Measurements from ENCODE around the gene FHOD3. TPM values are rescaled to one million over a fixed set of nuclear protein-coding genes. Genes with fewer than 3 reads are reported as not detected.

The FHOD3 gene
- total and polyA plus RNA-seq, 4 donors = 0.57 to 1.3 (median 1.2) TPM; not detected in 1

DNA sequence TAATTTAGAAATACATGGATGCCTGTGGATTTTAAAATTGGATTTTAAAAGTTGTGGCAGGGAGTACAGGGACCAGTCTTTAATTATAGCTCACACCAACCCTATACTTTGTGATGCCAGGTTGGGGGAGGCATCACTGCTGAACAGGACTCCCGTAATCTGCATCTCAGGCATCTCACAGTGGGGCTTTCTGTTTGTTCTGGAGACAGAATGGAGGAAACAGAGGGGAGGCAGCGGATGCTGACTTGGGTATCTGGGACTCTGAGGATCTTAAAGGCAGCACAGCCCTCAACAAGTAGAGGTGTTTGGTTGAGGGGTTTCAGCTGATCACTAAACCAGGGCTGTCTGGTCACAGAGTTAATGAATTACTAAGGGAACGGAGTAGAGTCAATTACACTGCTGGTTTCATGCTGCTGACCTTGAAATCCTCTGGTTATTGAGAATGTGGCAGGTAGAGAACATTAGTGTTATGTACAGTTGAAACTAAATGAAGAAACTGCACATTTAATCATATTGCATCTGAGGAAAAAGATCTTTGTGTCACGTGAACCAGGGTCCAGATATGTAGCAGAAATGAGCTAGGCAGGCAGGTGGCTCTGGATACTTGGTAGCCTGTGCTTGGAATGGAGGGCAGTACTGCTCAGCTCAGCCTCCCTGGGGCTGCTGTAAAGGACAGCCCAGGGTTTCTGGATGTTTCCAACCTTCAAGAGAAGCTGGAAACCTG lies 40.3 kb downstream of the FHOD3 start:
- H3K36me3 ChIP-seq (ENCODE audit: control insufficient read depth in 4 of 4, insufficient read depth in 3 of 4, low read depth in 1 of 4, low read length in 3 of 4) = no peaks in the 10 kb centered on the region
- WGBS = 59% methylated on average over 4 of the region's 4 CpGs

DNA sequence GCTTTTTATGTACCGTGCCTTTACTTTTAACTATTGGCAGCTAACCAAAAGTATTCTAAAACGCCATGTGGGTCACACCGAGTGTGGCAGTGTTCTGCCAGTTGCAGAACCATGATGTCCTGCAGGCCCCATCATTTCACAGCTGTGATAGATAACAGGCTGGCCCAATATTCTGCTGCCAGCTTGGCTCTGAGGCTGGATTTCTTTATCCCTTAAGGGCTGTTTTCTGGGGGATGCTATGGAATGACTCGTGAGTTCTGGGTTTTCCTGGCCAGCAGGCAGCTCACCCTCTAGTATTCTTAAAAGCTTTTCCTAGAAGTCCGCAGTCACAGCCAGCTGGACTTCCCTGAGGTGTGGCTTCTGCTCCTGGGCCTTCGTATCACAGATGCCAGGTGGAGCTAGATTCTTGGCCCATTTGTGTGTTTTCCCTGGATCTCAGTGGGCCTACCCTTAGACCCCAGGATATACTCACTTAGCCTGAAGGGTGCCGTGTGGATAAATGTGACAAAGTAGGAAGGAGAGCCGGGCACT lies 41.0 kb downstream of the FHOD3 start:
- no peak overlapping the region for H3K27ac ChIP-seq (ENCODE audit: low read depth in 1 of 2, low read length in 2 of 2)
- H3K27me3 ChIP-seq (ENCODE audit: control insufficient read depth in 4 of 4, insufficient read depth in 4 of 4, low read length in 3 of 4) = no peaks in the 10 kb centered on the region
- WGBS = 80% methylated on average over 8 of the region's 8 CpGs
- DNase-seq (ENCODE audit: low spot score) = no peak
- H3K4me3 ChIP-seq (ENCODE audit: low read depth in 1 of 3, low read length in 3 of 3) = no peak overlapping the region
- no peaks in the 10 kb centered on the region for H3K36me3 ChIP-seq (ENCODE audit: control insufficient read depth in 4 of 4, insufficient read depth in 3 of 4, low read depth in 1 of 4, low read length in 3 of 4)
- no peak overlapping the region for H3K9ac ChIP-seq (ENCODE audit: low read depth in 1 of 2, low read length in 2 of 2)
- no peaks in the 10 kb centered on the region for H3K9me3 ChIP-seq (ENCODE audit: control insufficient read depth in 4 of 4, low read length in 3 of 4)
- H3K4me1 ChIP-seq (ENCODE audit: control insufficient read depth in 4 of 4, insufficient read depth in 4 of 4, low read length in 3 of 4) = peaks cover 0 to 6% (median 0%) of the 10 kb centered on the region in 4 donors
- no peak for TF ChIP-seq YY1 (IDR thresholded peaks at IDR 0.05)
- TF ChIP-seq CTCF (IDR thresholded peaks at IDR 0.05; ENCODE audit: low read depth, low read length, missing input control) = no peak
- no peak for TF ChIP-seq SP1 (IDR thresholded peaks at IDR 0.05)
- TF ChIP-seq GABPA (IDR thresholded peaks at IDR 0.05 in 1 of 2, conservative IDR thresholded peaks at IDR 0.05 in 1 of 2) = no peak
- TF ChIP-seq, protein P1, sequence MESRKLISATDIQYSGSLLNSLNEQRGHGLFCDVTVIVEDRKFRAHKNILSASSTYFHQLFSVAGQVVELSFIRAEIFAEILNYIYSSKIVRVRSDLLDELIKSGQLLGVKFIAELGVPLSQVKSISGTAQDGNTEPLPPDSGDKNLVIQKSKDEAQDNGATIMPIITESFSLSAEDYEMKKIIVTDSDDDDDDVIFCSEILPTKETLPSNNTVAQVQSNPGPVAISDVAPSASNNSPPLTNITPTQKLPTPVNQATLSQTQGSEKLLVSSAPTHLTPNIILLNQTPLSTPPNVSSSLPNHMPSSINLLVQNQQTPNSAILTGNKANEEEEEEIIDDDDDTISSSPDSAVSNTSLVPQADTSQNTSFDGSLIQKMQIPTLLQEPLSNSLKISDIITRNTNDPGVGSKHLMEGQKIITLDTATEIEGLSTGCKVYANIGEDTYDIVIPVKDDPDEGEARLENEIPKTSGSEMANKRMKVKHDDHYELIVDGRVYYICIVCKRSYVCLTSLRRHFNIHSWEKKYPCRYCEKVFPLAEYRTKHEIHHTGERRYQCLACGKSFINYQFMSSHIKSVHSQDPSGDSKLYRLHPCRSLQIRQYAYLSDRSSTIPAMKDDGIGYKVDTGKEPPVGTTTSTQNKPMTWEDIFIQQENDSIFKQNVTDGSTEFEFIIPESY (IDR thresholded peaks at IDR 0.05) = no peak
- no peak for TF ChIP-seq RXRA (IDR thresholded peaks at IDR 0.05)
- no peak for TF ChIP-seq ATF3 (IDR thresholded peaks at IDR 0.05)
- TF ChIP-seq HNF4A (conservative IDR thresholded peaks at IDR 0.05) = no peak
- no peak for TF ChIP-seq HNF4G (IDR thresholded peaks at IDR 0.05)
- no peak for TF ChIP-seq TAF1 (conservative IDR thresholded peaks at IDR 0.05)
- no peak for TF ChIP-seq FOXA1 (IDR thresholded peaks at IDR 0.05)
- no peak for TF ChIP-seq EGR1 (IDR thresholded peaks at IDR 0.05; ENCODE audit: low read depth in 2 of 2)

More for the DNA sequence above, 40.3 kb downstream of the FHOD3 start:
- Histone ChIP-seq H3K4me1 (ENCODE audit: control insufficient read depth in 4 of 4, insufficient read depth in 4 of 4, low read length in 3 of 4) (peaks cover 0 to 6% (median 0%) of the 10 kb centered on the region in 4 donors), H3K27me3 (ENCODE audit: control insufficient read depth in 4 of 4, insufficient read depth in 4 of 4, low read length in 3 of 4) (no peaks in the 10 kb centered on the region), H3K4me3 (ENCODE audit: low read depth in 1 of 3, low read length in 3 of 3) (no peak overlapping the region), H3K27ac (ENCODE audit: low read depth in 1 of 2, low read length in 2 of 2) (no peak overlapping the region), H3K9me3 (ENCODE audit: control insufficient read depth in 4 of 4, low read length in 3 of 4) (no peaks in the 10 kb centered on the region), H3K9ac (ENCODE audit: low read depth in 1 of 2, low read length in 2 of 2) (no peak overlapping the region)
- DNase-seq (ENCODE audit: low spot score) = no peak
- TF ChIP-seq HNF4A (conservative IDR thresholded peaks at IDR 0.05) = no peak
- TF ChIP-seq FOXA1 (IDR thresholded peaks at IDR 0.05) = no peak
- TF ChIP-seq, protein P2, sequence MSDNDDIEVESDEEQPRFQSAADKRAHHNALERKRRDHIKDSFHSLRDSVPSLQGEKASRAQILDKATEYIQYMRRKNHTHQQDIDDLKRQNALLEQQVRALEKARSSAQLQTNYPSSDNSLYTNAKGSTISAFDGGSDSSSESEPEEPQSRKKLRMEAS (IDR thresholded peaks at IDR 0.05) = no peak
- no peak for TF ChIP-seq RXRA (IDR thresholded peaks at IDR 0.05)
- TF ChIP-seq CTCF (IDR thresholded peaks at IDR 0.05; ENCODE audit: low read depth, low read length, missing input control) = no peak
- no peak for TF ChIP-seq FOXA2 (IDR thresholded peaks at IDR 0.05)
- no peak for TF ChIP-seq JUND (IDR thresholded peaks at IDR 0.05)
- TF ChIP-seq, protein P3, sequence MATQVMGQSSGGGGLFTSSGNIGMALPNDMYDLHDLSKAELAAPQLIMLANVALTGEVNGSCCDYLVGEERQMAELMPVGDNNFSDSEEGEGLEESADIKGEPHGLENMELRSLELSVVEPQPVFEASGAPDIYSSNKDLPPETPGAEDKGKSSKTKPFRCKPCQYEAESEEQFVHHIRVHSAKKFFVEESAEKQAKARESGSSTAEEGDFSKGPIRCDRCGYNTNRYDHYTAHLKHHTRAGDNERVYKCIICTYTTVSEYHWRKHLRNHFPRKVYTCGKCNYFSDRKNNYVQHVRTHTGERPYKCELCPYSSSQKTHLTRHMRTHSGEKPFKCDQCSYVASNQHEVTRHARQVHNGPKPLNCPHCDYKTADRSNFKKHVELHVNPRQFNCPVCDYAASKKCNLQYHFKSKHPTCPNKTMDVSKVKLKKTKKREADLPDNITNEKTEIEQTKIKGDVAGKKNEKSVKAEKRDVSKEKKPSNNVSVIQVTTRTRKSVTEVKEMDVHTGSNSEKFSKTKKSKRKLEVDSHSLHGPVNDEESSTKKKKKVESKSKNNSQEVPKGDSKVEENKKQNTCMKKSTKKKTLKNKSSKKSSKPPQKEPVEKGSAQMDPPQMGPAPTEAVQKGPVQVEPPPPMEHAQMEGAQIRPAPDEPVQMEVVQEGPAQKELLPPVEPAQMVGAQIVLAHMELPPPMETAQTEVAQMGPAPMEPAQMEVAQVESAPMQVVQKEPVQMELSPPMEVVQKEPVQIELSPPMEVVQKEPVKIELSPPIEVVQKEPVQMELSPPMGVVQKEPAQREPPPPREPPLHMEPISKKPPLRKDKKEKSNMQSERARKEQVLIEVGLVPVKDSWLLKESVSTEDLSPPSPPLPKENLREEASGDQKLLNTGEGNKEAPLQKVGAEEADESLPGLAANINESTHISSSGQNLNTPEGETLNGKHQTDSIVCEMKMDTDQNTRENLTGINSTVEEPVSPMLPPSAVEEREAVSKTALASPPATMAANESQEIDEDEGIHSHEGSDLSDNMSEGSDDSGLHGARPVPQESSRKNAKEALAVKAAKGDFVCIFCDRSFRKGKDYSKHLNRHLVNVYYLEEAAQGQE (IDR thresholded peaks at IDR 0.05) = no peak
- no peak for TF ChIP-seq RAD21 (IDR thresholded peaks at IDR 0.05)
